ENCODE measurements around the gene ADGRF3. TPM values are rescaled to one million over a fixed set of nuclear protein-coding genes. Genes with fewer than 3 reads are reported as not detected.
"Not testable (repeated sequence)": the region's sequence is repeated elsewhere in the genome, so short reads cannot be mapped to it uniquely, and the experiment has no call there.

Gene ADGRF3
- total RNA-seq, 2 experiments from 2014 or later, result 0.96 to 1.3 TPM

GRCh38 chr2:26324903-26325302 is 21.7 kb downstream of the ADGRF3 start:
- Mint-ChIP-seq H3K27me3 (no peaks in the 10 kb centered on the region), H3K36me3 (ENCODE audit: low read depth) (no peaks in the 10 kb centered on the region), H3K9me3 (no peaks in the 10 kb centered on the region), H3K27ac (no peak overlapping the region), H3K4me3 (no peak overlapping the region), H3K4me1 (ENCODE audit: low read depth) (peaks cover 3% of the 10 kb centered on the region)
- Histone ChIP-seq H3K4me1 (ENCODE audit: insufficient read depth, low read length) (peaks cover under 1% of the 10 kb centered on the region), H3K36me3 (ENCODE audit: insufficient read depth, low read length) (no peaks in the 10 kb centered on the region), H3K9me3 (ENCODE audit: control insufficient read depth in 1 of 2, insufficient read depth in 1 of 2, low read length in 2 of 2) (no peaks in the 10 kb centered on the region), H3K4me3 (ENCODE audit: low read length) (no peak overlapping the region), H3K27ac (ENCODE audit: low read depth in 1 of 2, low read length in 2 of 2) (no peak overlapping the region), H3K27me3 (ENCODE audit: control insufficient read depth in 1 of 2, insufficient read depth in 2 of 2, low read length in 2 of 2) (no peaks in the 10 kb centered on the region)
- TF ChIP-seq CTCF (IDR thresholded peaks at IDR 0.05), result no peak
- ChIA-PET POLR2A (interaction anchor here (1.2 kb wide), 1 partner anchor 25 kb away, joined by 3 read pairs; no protein-coding TSS in a partner anchor), CTCF (no interaction called here)
- intact Hi-C loops (cut with DNase I, micrococcal nuclease), result loop anchor here in 1 of 2 experiments (5.0 kb wide), 3 partner anchors 33 to 373 kb away; partner anchors contain the start of gene GAREM2
- no peak for ATAC-seq (ENCODE audit: poor library complexity)
- DNase-seq, result no peak

GRCh38 chr2:26324479-26324878 is 22.1 kb downstream of the ADGRF3 start:
- H3K4me1 ChIP-seq (ENCODE audit: insufficient read depth, low read length); CTCF ChIA-PET; ATAC-seq (ENCODE audit: poor library complexity); H3K9me3 ChIP-seq (ENCODE audit: control insufficient read depth in 1 of 2, insufficient read depth in 1 of 2, low read length in 2 of 2); H3K36me3 Mint-ChIP-seq (ENCODE audit: low read depth); DNase-seq; H3K9me3 Mint-ChIP-seq; H3K36me3 ChIP-seq (ENCODE audit: insufficient read depth, low read length); H3K27me3 Mint-ChIP-seq; H3K27ac Mint-ChIP-seq; H3K4me3 Mint-ChIP-seq; H3K27ac ChIP-seq (ENCODE audit: low read depth in 1 of 2, low read length in 2 of 2); H3K4me1 Mint-ChIP-seq (ENCODE audit: low read depth); H3K4me3 ChIP-seq (ENCODE audit: low read length); H3K27me3 ChIP-seq (ENCODE audit: control insufficient read depth in 1 of 2, insufficient read depth in 2 of 2, low read length in 2 of 2); intact Hi-C loops (cut with DNase I, micrococcal nuclease): not testable (repeated sequence)
- POLR2A ChIA-PET, result interaction anchor here (0.7 kb wide), 1 partner anchor 21 kb away, joined by 3 read pairs; the partner anchor contains the start of gene SELENOI

DNA sequence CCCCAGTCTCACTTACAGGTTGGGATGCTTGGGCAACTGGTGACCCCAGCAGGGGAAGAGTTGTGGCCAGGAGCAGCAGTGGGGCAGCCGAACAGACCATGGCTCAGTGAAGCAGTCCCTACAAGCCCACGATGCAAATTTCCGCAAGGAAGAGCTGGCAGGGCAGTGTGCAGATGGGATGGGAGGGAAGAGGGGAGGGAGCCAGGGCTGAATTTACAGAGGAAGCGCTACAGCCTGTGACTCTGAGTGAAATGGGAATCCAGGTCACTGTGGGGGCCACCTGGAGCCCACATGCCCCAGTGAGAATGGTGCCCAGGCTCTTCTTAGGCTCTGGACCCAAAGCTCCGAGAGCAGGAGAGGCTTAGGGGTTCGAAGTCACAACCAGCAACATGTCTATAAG is 27.6 kb downstream of the ADGRF3 start:
- no peak overlapping the region for H3K27ac ChIP-seq (ENCODE audit: low read depth in 1 of 2, low read length in 2 of 2)
- H3K4me1 Mint-ChIP-seq (ENCODE audit: low read depth), result no peaks in the 10 kb centered on the region
- H3K36me3 ChIP-seq (ENCODE audit: insufficient read depth, low read length), result no peaks in the 10 kb centered on the region
- H3K27me3 ChIP-seq (ENCODE audit: control insufficient read depth in 1 of 2, insufficient read depth in 2 of 2, low read length in 2 of 2), result no peaks in the 10 kb centered on the region
- intact Hi-C loops (cut with DNase I, micrococcal nuclease), result no loop called here
- no peak overlapping the region for H3K4me3 Mint-ChIP-seq
- no peaks in the 10 kb centered on the region for H3K27me3 Mint-ChIP-seq
- no peak overlapping the region for H3K4me3 ChIP-seq (ENCODE audit: low read length)
- DNase-seq (no peak), ATAC-seq (ENCODE audit: poor library complexity) (no peak)
- CTCF ChIA-PET, result interaction anchor here (1.6 kb wide), 1 partner anchor 11 kb away, joined by 6 read pairs; no protein-coding TSS in a partner anchor
- TF ChIP-seq CTCF (IDR thresholded peaks at IDR 0.05), result no peak
- no peaks in the 10 kb centered on the region for H3K9me3 ChIP-seq (ENCODE audit: control insufficient read depth in 1 of 2, insufficient read depth in 1 of 2, low read length in 2 of 2)
- H3K9me3 Mint-ChIP-seq, result no peaks in the 10 kb centered on the region
- H3K27ac Mint-ChIP-seq, result no peak overlapping the region
- POLR2A ChIA-PET, result no interaction called here
- H3K36me3 Mint-ChIP-seq (ENCODE audit: low read depth), result no peaks in the 10 kb centered on the region
- no peaks in the 10 kb centered on the region for H3K4me1 ChIP-seq (ENCODE audit: insufficient read depth, low read length)
